Measurements from ENCODE around the gene GPR22.

DNA sequence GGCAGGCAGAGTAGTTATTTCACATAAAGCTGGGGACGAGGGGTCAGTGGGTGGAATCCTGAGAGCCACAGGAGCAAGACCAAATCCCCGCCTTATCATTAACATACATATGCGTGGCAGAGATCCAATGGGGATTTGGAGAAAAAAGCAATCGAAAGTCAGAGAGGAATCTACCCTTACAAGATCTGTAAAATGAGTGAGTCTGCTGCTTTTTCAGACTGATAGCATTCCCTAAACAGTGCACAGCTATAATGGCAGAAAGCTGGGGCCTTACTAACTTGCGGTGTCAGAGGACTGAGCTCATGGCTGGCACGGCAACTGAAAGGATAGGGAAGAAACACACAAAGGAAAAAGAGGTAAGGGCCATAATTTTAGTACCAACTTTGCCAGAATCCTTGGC is 25.0 kb downstream of the GPR22 start:
- no peak for TF ChIP-seq YY1 (IDR thresholded peaks at IDR 0.05; ENCODE audit: low read depth, low read length)
- no peak for TF ChIP-seq SRF (IDR thresholded peaks at IDR 0.05; ENCODE audit: low read depth, low read length)
- TF ChIP-seq TAF1 (IDR thresholded peaks at IDR 0.05; ENCODE audit: low read depth, low read length): no peak
- TF ChIP-seq, protein P1, sequence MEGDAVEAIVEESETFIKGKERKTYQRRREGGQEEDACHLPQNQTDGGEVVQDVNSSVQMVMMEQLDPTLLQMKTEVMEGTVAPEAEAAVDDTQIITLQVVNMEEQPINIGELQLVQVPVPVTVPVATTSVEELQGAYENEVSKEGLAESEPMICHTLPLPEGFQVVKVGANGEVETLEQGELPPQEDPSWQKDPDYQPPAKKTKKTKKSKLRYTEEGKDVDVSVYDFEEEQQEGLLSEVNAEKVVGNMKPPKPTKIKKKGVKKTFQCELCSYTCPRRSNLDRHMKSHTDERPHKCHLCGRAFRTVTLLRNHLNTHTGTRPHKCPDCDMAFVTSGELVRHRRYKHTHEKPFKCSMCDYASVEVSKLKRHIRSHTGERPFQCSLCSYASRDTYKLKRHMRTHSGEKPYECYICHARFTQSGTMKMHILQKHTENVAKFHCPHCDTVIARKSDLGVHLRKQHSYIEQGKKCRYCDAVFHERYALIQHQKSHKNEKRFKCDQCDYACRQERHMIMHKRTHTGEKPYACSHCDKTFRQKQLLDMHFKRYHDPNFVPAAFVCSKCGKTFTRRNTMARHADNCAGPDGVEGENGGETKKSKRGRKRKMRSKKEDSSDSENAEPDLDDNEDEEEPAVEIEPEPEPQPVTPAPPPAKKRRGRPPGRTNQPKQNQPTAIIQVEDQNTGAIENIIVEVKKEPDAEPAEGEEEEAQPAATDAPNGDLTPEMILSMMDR (IDR thresholded peaks at IDR 0.05; ENCODE audit: control extremely low read depth in 1 of 3, insufficient read depth in 1 of 3, low read depth in 1 of 3, low read length in 3 of 3): no peak
- TF ChIP-seq JUN (IDR thresholded peaks at IDR 0.05; ENCODE audit: low read depth, low read length): no peak

Measured in H1 (cell line).